Measurements from ENCODE around the gene PRKAR1B. TPM values are rescaled to one million over a fixed set of nuclear protein-coding genes. Genes with fewer than 3 reads are reported as not detected.

The PRKAR1B gene
- total and polyA plus RNA-seq, 8 donors, result 4.5 to 45.8 (median 11.1) TPM

GRCh38 chr7:706721-707120 is 20.4 kb downstream of the PRKAR1B start:
- peaks cover 0 to 6% (median 2%) of the 10 kb centered on the region in 4 donors for H3K9me3 ChIP-seq
- peaks cover 12 to 37% (median 30%) of the 10 kb centered on the region in 4 donors for H3K4me1 ChIP-seq
- H3K27ac ChIP-seq, result peak overlapping the region; percentile 14 to 69 (median 30)
- no peak overlapping the region for H3K4me3 ChIP-seq
- no peaks in the 10 kb centered on the region for H3K36me3 ChIP-seq
- H3K27me3 ChIP-seq, result peaks cover 0 to 5% (median 3%) of the 10 kb centered on the region in 3 donors
- peak; percentile 53 to 64 for DNase-seq
- intact Hi-C loops (cut with DNase I; ENCODE audit: low total_unique reads), result no loop called here
- WGBS, 5 donors, result 30 to 63% (median 49%) methylated on average over 7 of the region's 7 CpGs
- no peak for TF ChIP-seq POLR2A (IDR thresholded peaks at IDR 0.05)
- no peak for TF ChIP-seq EP300 (IDR thresholded peaks at IDR 0.05)
- TF ChIP-seq POLR2AphosphoS5 (IDR thresholded peaks at IDR 0.05), result no peak
- TF ChIP-seq, protein P1, sequence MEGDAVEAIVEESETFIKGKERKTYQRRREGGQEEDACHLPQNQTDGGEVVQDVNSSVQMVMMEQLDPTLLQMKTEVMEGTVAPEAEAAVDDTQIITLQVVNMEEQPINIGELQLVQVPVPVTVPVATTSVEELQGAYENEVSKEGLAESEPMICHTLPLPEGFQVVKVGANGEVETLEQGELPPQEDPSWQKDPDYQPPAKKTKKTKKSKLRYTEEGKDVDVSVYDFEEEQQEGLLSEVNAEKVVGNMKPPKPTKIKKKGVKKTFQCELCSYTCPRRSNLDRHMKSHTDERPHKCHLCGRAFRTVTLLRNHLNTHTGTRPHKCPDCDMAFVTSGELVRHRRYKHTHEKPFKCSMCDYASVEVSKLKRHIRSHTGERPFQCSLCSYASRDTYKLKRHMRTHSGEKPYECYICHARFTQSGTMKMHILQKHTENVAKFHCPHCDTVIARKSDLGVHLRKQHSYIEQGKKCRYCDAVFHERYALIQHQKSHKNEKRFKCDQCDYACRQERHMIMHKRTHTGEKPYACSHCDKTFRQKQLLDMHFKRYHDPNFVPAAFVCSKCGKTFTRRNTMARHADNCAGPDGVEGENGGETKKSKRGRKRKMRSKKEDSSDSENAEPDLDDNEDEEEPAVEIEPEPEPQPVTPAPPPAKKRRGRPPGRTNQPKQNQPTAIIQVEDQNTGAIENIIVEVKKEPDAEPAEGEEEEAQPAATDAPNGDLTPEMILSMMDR (IDR thresholded peaks at IDR 0.05), result no peak

- no peak for TF ChIP-seq EP300 (IDR thresholded peaks at IDR 0.05)
- TF ChIP-seq POLR2A (IDR thresholded peaks at IDR 0.05), result no peak
- TF ChIP-seq, protein P1 (IDR thresholded peaks at IDR 0.05), result no peak
- no peak for TF ChIP-seq POLR2AphosphoS5 (IDR thresholded peaks at IDR 0.05)
- Histone ChIP-seq H3K4me3 (no peak overlapping the region), H3K4me1 (peaks cover 12 to 44% (median 37%) of the 10 kb centered on the region in 4 donors), H3K27ac (no peak overlapping the region), H3K9me3 (peaks cover 0 to 6% (median 2%) of the 10 kb centered on the region in 4 donors), H3K27me3 (no peaks in the 10 kb centered on the region), H3K36me3 (no peaks in the 10 kb centered on the region)
- intact Hi-C loops (cut with DNase I; ENCODE audit: low total_unique reads), result no loop called here
- DNase-seq, result no peak
- WGBS, 5 donors, result 90 to 98% (median 95%) methylated on average over 3 of the region's 3 CpGs
Measured at GRCh38 chr7:703049-703448, 24.0 kb downstream of the PRKAR1B start.

DNA sequence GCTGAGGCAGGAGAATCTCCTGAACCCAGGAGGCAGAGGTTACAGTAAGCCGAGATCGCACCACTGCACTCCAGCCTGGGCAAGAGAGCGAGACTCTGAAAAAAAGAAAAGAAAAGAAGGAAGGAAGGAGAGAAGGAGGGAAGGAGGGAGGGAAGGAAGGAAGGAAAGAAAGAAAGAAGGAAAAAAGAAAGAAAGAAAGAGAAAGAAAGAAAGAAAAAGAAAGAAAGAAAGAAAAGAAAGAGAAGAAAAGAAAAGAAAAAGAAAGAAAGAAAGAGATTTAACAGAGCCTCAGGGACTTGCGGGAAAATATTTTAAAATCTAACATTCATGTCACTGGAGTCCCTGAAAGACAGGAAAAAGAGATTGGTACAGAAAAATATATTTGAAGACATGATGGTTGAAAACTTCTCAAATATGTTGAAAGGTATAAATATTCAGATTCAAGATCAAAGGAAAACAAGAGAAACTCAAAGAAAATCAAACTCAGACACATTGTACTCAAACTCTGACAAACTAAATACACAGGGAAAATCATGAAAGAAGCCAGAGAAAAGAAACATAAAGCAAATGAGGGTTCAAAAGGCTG is 25.9 kb downstream of the PRKAR1B start:
- DNase-seq, result no peak
- no peaks in the 10 kb centered on the region for H3K27me3 ChIP-seq
- no peak overlapping the region for H3K27ac ChIP-seq
- TF ChIP-seq EP300 (IDR thresholded peaks at IDR 0.05) (no peak), POLR2AphosphoS5 (IDR thresholded peaks at IDR 0.05) (no peak), POLR2A (IDR thresholded peaks at IDR 0.05) (no peak)
- TF ChIP-seq, protein P1 (IDR thresholded peaks at IDR 0.05), result no peak
- peaks cover 3 to 30% (median 26%) of the 10 kb centered on the region in 4 donors for H3K4me1 ChIP-seq
- intact Hi-C loops (cut with DNase I; ENCODE audit: low total_unique reads), result no loop called here
- WGBS, 5 donors, result 84 to 99% (median 96%) methylated on average over 4 of the region's 4 CpGs
- no peak overlapping the region for H3K4me3 ChIP-seq
- no peaks in the 10 kb centered on the region for H3K36me3 ChIP-seq
- H3K9me3 ChIP-seq, result peaks cover 0 to 6% (median 2%) of the 10 kb centered on the region in 4 donors

DNA sequence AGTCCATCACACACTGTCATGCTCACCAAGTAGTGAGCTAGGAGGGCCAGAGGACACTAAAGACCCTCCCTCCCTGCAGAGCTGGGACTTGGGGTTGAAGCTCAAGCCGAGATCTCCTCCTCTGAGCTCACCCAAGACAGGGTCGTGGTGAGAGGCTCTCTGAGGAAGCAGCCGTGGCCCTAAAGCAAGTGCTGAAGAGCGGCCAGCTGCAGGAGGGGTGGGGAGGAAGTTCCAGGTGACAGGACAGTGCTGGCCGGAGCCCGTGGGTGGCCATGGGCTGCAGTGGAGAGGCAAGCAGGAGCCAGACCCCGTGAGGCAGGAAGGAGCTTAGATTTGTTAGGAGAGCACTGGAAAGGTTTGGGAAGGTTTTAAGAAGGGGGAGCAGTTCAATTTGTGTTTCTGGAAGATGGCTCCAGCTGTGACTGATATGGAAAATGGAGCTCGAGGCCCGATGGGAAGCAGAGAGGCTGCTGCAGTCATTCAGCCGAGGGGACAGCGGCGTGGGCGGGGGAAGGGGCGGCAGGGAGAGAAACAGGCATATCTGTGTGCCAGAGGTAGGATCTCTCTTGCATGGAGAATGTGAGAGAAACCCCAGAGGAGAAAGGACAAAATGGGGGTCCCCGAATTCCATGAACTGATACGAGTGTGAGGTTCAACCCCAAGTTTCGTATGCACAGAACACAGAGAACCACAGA is 27.5 kb downstream of the PRKAR1B start:
- TF ChIP-seq, protein P1 (IDR thresholded peaks at IDR 0.05), result no peak
- no peak for TF ChIP-seq EP300 (IDR thresholded peaks at IDR 0.05)
- Histone ChIP-seq H3K4me1 (peaks cover 3 to 15% (median 13%) of the 10 kb centered on the region in 4 donors), H3K27me3 (no peaks in the 10 kb centered on the region), H3K4me3 (no peak overlapping the region), H3K36me3 (no peaks in the 10 kb centered on the region), H3K9me3 (peaks cover 0 to 6% (median 2%) of the 10 kb centered on the region in 4 donors), H3K27ac (no peak overlapping the region)
- DNase-seq, result no peak
- intact Hi-C loops (cut with DNase I; ENCODE audit: low total_unique reads), result no loop called here
- WGBS, 5 donors, result 76 to 84% (median 81%) methylated on average over 15 to 17 of the region's 17 CpGs

Measured in stomach (tissue), 9 donors.